ENCODE data around the gene SMARCE1.

Gene SMARCE1

DNA sequence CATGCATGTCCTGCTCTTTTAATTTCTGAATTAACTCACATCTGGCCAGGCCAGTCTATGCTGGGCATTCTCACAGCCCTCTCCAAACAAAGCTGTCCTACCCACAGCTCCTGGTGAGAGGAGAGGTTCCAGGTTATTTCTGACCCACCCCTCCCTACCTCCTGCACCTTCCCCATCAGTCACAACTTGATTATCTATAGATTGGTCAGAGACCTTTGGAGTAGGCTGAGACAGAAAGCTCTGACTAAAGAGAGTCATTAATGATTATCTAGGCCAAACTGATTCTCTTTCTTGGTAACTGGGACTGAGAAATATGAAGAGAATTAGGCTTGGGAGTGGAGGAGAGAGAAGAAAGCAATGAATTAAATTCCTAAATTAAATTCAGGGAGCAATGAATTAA, 18.7 kb upstream of the SMARCE1 start:
- DNase-seq (ENCODE audit: extremely low read depth, low read depth): no peak
- TF ChIP-seq, protein P1, sequence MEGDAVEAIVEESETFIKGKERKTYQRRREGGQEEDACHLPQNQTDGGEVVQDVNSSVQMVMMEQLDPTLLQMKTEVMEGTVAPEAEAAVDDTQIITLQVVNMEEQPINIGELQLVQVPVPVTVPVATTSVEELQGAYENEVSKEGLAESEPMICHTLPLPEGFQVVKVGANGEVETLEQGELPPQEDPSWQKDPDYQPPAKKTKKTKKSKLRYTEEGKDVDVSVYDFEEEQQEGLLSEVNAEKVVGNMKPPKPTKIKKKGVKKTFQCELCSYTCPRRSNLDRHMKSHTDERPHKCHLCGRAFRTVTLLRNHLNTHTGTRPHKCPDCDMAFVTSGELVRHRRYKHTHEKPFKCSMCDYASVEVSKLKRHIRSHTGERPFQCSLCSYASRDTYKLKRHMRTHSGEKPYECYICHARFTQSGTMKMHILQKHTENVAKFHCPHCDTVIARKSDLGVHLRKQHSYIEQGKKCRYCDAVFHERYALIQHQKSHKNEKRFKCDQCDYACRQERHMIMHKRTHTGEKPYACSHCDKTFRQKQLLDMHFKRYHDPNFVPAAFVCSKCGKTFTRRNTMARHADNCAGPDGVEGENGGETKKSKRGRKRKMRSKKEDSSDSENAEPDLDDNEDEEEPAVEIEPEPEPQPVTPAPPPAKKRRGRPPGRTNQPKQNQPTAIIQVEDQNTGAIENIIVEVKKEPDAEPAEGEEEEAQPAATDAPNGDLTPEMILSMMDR (IDR thresholded peaks at IDR 0.05; ENCODE audit: low read depth, low read length, missing control alignments): no peak

DNA sequence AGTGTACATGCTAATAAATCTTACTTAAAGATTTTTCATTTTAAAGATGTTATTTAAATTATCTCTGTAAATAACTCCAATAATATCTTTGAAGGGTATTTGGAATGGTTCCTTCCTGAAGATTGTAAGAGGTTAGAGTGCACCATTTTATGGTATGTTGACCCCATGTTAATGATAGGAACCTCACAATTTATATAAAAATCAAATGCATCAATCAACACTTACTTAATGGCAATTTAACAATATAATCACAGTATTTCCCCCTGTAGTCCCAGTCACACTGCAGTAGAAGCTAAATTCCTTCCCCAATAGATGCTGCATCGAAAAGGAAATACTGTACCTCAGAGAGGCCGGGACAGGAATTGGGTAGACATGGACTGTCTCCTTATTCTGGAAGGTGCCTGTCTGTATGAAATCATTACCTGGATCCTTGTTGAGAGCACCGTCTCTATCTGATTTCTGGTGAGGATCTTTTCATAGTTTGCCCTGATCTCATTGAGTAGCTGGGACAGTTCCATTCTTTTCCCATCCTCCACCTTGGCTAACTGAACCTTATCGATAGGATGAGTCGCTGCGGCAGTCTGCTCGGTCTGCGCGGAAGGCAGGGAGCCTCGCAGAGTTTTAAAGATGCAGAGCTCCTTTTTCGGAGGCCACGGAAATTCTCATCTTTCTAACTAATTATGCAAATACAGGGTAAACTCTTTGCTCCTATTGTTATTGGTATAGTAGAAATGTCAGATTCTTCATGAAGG, 17.1 kb upstream of the SMARCE1 start, which contains the start of gene KRT222:
Gene KRT222, minus strand, starts transcription at position 596 of the 752 bp plus-strand sequence. Its CDS starts 78 bp downstream, at position 518.
- H3K4me3 ChIP-seq (replicated peaks; ENCODE audit: low read depth, low read length): no peak within 1 kb of the TSS

More for the DNA sequence above, 18.7 kb upstream of the SMARCE1 start:
- H3K4me3 ChIP-seq (replicated peaks; ENCODE audit: low read depth, low read length): no peak overlapping the region

DNA sequence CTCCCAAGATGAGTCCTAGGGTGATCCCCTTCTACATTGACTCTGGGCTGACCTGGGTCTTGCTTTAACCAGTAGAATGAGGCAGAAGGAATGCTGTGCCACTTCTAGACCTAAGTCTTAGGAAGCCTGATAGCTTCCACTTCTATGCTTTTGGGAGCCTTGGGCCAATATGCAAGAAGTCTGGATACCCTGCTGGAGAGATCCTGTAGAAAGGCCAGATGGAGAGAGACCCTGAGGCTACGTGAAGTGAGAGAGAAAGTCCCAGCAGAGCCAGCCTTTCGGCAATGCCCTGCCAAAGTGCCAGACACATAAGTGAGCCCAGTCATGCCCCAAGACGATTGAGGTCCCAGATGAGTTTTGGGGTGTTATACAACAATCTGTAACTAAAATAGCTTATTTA, 15.6 kb upstream of the SMARCE1 start:
- no peak overlapping the region for H3K4me3 ChIP-seq (replicated peaks; ENCODE audit: low read depth, low read length)

More for the DNA sequence above, 17.1 kb upstream of the SMARCE1 start, which contains the start of gene KRT222:
- TF ChIP-seq, protein P1 (IDR thresholded peaks at IDR 0.05; ENCODE audit: low read depth, low read length, missing control alignments): no peak
- no peak for DNase-seq (ENCODE audit: extremely low read depth, low read depth)

DNA sequence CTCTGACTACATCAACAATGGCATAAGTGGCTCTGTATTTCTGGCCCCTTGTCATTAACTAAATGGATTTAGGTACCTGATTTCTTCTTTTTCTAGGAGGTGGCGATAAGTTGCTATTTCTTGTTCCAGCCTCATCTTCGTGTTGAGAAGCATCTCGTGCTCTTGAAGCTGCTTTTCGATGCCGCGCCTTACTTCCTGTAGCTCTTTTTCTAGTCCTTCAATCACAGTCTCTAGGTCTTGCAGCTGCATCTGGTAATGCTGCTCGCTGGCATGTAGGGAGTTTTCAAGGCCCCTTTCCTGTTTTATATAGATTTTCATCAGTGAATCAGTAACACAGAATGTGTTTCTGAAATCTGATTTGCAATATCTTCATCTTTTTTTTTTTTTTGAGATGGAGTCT, 12.3 kb upstream of the SMARCE1 start:
- H3K4me3 ChIP-seq (replicated peaks; ENCODE audit: low read depth, low read length): no peak overlapping the region
- no peak for DNase-seq (ENCODE audit: extremely low read depth, low read depth)
- TF ChIP-seq, protein P1 (IDR thresholded peaks at IDR 0.05; ENCODE audit: low read depth, low read length, missing control alignments): no peak

More for the DNA sequence above, 15.6 kb upstream of the SMARCE1 start:
- DNase-seq (ENCODE audit: extremely low read depth, low read depth): no peak
- TF ChIP-seq, protein P1 (IDR thresholded peaks at IDR 0.05; ENCODE audit: low read depth, low read length, missing control alignments): no peak

DNA sequence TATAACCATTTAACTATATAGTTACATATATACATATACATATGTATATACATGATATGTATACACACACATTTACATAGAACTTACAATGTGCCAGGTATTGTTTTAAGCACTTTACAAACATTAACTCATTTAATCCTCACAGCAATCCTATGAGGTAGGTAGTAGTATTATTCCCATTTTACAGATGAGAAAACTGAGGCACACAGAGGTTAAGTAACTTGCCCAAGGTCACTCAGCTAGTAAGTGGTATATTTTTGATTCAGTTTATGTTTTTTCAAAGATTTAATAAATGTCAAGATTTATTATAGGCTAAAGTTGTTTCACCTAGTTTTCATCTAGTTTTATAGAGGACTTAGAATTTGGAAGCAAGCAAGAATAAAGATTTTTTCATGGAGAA, 10.8 kb upstream of the SMARCE1 start:
- no peak for DNase-seq (ENCODE audit: extremely low read depth, low read depth)
- TF ChIP-seq, protein P1 (IDR thresholded peaks at IDR 0.05; ENCODE audit: low read depth, low read length, missing control alignments): no peak
- no peak overlapping the region for H3K4me3 ChIP-seq (replicated peaks; ENCODE audit: low read depth, low read length)

DNA sequence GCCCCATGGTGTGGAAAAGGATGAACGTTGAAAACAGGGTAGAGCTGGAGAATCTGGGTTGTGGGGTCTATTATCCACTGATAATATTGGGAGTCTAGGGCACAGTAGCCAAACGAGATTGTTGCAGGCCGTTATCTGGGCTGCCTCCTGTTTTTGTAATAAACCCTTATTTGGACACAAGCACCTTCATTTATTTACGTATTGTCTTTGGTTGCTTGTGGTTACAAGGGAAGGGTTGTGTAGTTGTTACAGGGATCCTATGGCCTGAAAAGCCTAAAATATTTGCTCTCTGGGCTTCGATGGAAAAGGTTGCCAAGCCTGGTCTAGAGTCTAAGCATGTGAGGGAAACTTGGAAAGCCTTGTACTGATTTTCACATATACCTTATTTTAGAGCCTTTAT, 4.3 kb upstream of the SMARCE1 start:
- TF ChIP-seq, protein P1 (IDR thresholded peaks at IDR 0.05; ENCODE audit: low read depth, low read length, missing control alignments): no peak
- no peak for DNase-seq (ENCODE audit: extremely low read depth, low read depth)
- no peak overlapping the region for H3K4me3 ChIP-seq (replicated peaks; ENCODE audit: low read depth, low read length)

Data from HFF-Myc (cell line).